Neutrophil (primary cell): Measurements from ENCODE around the gene PTH1R.

Experiments used
- H3K27ac ChIP-seq: fragments of 200-600 bp; sonication (generic); 2 replicates; pipeline ENCODE4 v1.5.1; 2016; ENCODE audit warnings: mild to moderate bottlenecking, moderate library complexity
- H3K27me3 ChIP-seq: fragments of 200-600 bp; sonication (generic); 2 replicates; pipeline ENCODE4 v1.6.0; 2016; ENCODE audit warnings: mild to moderate bottlenecking
- H3K36me3 ChIP-seq: fragments of 200-600 bp; sonication (generic); 2 replicates; pipeline ENCODE4 v1.5.1; 2017
- H3K4me1 ChIP-seq, 2 experiments: fragments of 200-600 bp in 1 of 2; sonication (generic) in 1 of 2; 1 replicate in 1 of 2; 2 replicates in 1 of 2; pipeline versions ENCODE4 v1.5.1 to v1.6.1; 2013 to 2016; ENCODE audit warnings: low read depth in 1 of 2, low read length in 1 of 2, mild to moderate bottlenecking in 1 of 2, moderate library complexity in 1 of 2; ENCODE audit not compliant: control insufficient read depth in 1 of 2, insufficient read depth in 1 of 2
- H3K4me3 ChIP-seq, 2 experiments: fragments of 200-600 bp in 1 of 2; sonication (generic) in 1 of 2; 1 replicate in 1 of 2; 2 replicates in 1 of 2; pipeline ENCODE4 v1.5.1; 2013 to 2016; ENCODE audit warnings: low read depth in 1 of 2, low read length in 1 of 2, mild to moderate bottlenecking in 1 of 2, moderate library complexity in 1 of 2
- H3K9me3 ChIP-seq: fragments of 200-600 bp; sonication (generic); 2 replicates; pipeline ENCODE4 v1.5.1; 2016
- TF ChIP-seq, protein P1 (sequence below): fragments of 200-600 bp; sonication (generic); IDR thresholded peaks from 2 replicates; pipeline ENCODE4 v1.5.1; 2016; ENCODE audit warnings: antibody characterized with exemption

Gene PTH1R

GRCh38 chr3:46867550-46867898, 10.0 kb upstream of the PTH1R start:
- Histone ChIP-seq H3K27ac (no peak overlapping the region), H3K9me3 (no peaks in the 10 kb centered on the region), H3K27me3 (peaks cover 22% of the 10 kb centered on the region), H3K36me3 (no peaks in the 10 kb centered on the region), H3K4me3 (no peak overlapping the region), H3K4me1 (peaks cover 13 to 15% of the 10 kb centered on the region in 2 experiments)
- TF ChIP-seq, protein P1, sequence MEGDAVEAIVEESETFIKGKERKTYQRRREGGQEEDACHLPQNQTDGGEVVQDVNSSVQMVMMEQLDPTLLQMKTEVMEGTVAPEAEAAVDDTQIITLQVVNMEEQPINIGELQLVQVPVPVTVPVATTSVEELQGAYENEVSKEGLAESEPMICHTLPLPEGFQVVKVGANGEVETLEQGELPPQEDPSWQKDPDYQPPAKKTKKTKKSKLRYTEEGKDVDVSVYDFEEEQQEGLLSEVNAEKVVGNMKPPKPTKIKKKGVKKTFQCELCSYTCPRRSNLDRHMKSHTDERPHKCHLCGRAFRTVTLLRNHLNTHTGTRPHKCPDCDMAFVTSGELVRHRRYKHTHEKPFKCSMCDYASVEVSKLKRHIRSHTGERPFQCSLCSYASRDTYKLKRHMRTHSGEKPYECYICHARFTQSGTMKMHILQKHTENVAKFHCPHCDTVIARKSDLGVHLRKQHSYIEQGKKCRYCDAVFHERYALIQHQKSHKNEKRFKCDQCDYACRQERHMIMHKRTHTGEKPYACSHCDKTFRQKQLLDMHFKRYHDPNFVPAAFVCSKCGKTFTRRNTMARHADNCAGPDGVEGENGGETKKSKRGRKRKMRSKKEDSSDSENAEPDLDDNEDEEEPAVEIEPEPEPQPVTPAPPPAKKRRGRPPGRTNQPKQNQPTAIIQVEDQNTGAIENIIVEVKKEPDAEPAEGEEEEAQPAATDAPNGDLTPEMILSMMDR = no peak

- Histone ChIP-seq H3K4me3 (no peak overlapping the region), H3K9me3 (no peaks in the 10 kb centered on the region), H3K27me3 (peaks cover 29% of the 10 kb centered on the region), H3K4me1 (peaks cover 13 to 15% of the 10 kb centered on the region in 2 experiments), H3K27ac (no peak overlapping the region), H3K36me3 (no peaks in the 10 kb centered on the region)
- TF ChIP-seq, protein P1 = no peak
Measured at GRCh38 chr3:46868287-46868686, 9.2 kb upstream of the PTH1R start.

DNA sequence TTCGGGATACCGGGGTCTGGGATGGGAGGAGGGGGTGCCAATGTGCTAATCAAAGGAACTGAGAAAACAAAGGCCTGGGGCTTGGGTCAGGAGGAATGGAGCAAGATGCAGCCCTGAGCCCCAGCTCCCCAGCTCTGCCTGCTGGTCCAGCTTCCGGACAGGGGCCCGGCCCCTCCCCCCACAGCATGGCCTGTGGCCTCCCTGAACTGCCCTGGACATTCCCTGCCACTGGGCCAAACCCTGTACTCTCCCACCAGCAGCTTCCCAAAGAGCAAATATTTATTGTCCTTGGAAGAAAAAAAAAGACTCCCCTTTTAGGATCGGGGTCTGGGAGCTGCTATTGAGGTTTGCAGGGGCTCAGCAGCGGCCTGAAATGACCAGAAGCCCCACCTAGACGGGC, 8.6 kb upstream of the PTH1R start:
- Histone ChIP-seq H3K4me3 (no peak overlapping the region), H3K4me1 (peaks cover 13 to 15% of the 10 kb centered on the region in 2 experiments), H3K27ac (no peak overlapping the region), H3K36me3 (no peaks in the 10 kb centered on the region), H3K27me3 (peaks cover 36% of the 10 kb centered on the region), H3K9me3 (no peaks in the 10 kb centered on the region)
- TF ChIP-seq, protein P1 = no peak

DNA sequence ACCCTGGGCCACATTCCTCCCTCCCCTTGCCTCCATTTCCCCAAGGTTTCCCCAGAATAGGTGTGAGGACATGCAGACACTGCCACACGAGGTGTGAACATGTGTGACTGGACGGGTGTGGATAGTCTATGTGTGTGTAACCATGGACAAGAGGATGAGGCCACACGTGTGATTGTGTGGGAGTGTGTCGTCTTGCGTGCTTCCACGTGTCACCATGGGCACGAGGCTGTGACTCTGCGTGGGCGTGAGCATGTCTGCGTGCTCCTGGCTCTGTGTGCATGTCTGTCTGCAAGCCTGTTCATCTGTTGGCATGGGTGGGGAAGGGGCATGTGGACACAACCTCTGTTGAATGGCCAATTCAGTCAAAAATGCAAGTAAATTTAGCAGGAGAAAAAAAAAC, 8.1 kb upstream of the PTH1R start:
- H3K27me3 ChIP-seq = peaks cover 41% of the 10 kb centered on the region
- no peaks in the 10 kb centered on the region for H3K9me3 ChIP-seq
- TF ChIP-seq, protein P1 = no peak
- H3K4me3 ChIP-seq = no peak overlapping the region
- no peak overlapping the region for H3K27ac ChIP-seq
- H3K36me3 ChIP-seq = no peaks in the 10 kb centered on the region
- H3K4me1 ChIP-seq = peaks cover 13 to 15% of the 10 kb centered on the region in 2 experiments

- no peak overlapping the region for H3K27ac ChIP-seq
- TF ChIP-seq, protein P1 = no peak
- no peak overlapping the region for H3K4me3 ChIP-seq
- peaks cover 1 to 3% of the 10 kb centered on the region in 2 experiments for H3K4me1 ChIP-seq
- no peaks in the 10 kb centered on the region for H3K36me3 ChIP-seq
- H3K9me3 ChIP-seq = no peaks in the 10 kb centered on the region
- peaks cover 53% of the 10 kb centered on the region for H3K27me3 ChIP-seq
Measured at GRCh38 chr3:46870651-46871050, 6.9 kb upstream of the PTH1R start.

- Histone ChIP-seq H3K9me3 (no peaks in the 10 kb centered on the region), H3K4me3 (no peak overlapping the region), H3K4me1 (no peaks in the 10 kb centered on the region), H3K27ac (no peak overlapping the region), H3K36me3 (no peaks in the 10 kb centered on the region), H3K27me3 (peaks cover 59% of the 10 kb centered on the region)
- TF ChIP-seq, protein P1 = no peak
Measured at GRCh38 chr3:46871222-46871621, 6.3 kb upstream of the PTH1R start.
